Right kidney (tissue), 1 donor: Measurements from ENCODE around the gene BTN3A1.
"Not testable (repeated sequence)": the region's sequence is repeated elsewhere in the genome, so short reads cannot be mapped to it uniquely, and the experiment has no call there.

Source experiments
- DNase-seq: peaks from one replicate; pipeline ENCODE4 v3.0.0-alpha.2; 2016

The BTN3A1 gene

GRCh38 chr6:26414281-26414680 is 12.2 kb downstream of the BTN3A1 start:
- DNase-seq: no peak

- DNase-seq: no peak
Measured at GRCh38 chr6:26415036-26415614, 13.1 kb downstream of the BTN3A1 start.

GRCh38 chr6:26415791-26416190 is 13.7 kb downstream of the BTN3A1 start:
- DNase-seq: no peak

GRCh38 chr6:26416288-26416687 is 14.2 kb downstream of the BTN3A1 start:
- no peak for DNase-seq

- not testable (repeated sequence) for DNase-seq
Measured at GRCh38 chr6:26418077-26418476, 16.0 kb downstream of the BTN3A1 start.

GRCh38 chr6:26418795-26419194 is 16.7 kb downstream of the BTN3A1 start:
- DNase-seq: not testable (repeated sequence)

GRCh38 chr6:26420688-26421171 is 18.7 kb downstream of the BTN3A1 start:
- DNase-seq: peak; percentile 79

GRCh38 chr6:26421259-26422144 is 19.4 kb downstream of the BTN3A1 start:
- peak; percentile 90 for DNase-seq

- no peak for DNase-seq
Measured at GRCh38 chr6:26422329-26422728, 20.3 kb downstream of the BTN3A1 start.

GRCh38 chr6:26426691-26427450 is 24.8 kb downstream of the BTN3A1 start:
- no peak for DNase-seq

- no peak for DNase-seq
Measured at GRCh38 chr6:26427451-26427809, 25.4 kb downstream of the BTN3A1 start.

GRCh38 chr6:26428206-26428605 is 26.1 kb downstream of the BTN3A1 start:
- DNase-seq: no peak

- DNase-seq: no peak
Measured at GRCh38 chr6:26430787-26431186, 28.7 kb downstream of the BTN3A1 start.

- DNase-seq: no peak
Measured at GRCh38 chr6:26431258-26432172, 29.4 kb downstream of the BTN3A1 start.

- no peak for DNase-seq
Measured at GRCh38 chr6:26432627-26433201, 30.6 kb downstream of the BTN3A1 start.

- DNase-seq: not testable (repeated sequence)
Measured at GRCh38 chr6:26433680-26434079, 31.6 kb downstream of the BTN3A1 start.

GRCh38 chr6:26436018-26436417 is 33.9 kb downstream of the BTN3A1 start:
- DNase-seq: no peak

- DNase-seq: no peak
Measured at GRCh38 chr6:26437550-26437949, 35.5 kb downstream of the BTN3A1 start.

GRCh38 chr6:26438000-26438399 is 35.9 kb downstream of the BTN3A1 start:
- DNase-seq: no peak

- no peak for DNase-seq
Measured at GRCh38 chr6:26439151-26440125, 37.4 kb downstream of the BTN3A1 start.
